Activated T-helper 1 cell treated with anti-CD3 and anti-CD28 coated beads, Interleukin-2, amount 50 U/mL, for 16 hours (primary cell): Measurements from ENCODE around the gene COL18A1.

Experiments used
- DNase-seq, 2 donors: peaks; one replicate each; pipeline ENCODE4 v3.0.0-alpha.2; 2020; ENCODE audit warnings: low read depth in 1 of 2, low spot score in 1 of 2

Gene COL18A1

DNA sequence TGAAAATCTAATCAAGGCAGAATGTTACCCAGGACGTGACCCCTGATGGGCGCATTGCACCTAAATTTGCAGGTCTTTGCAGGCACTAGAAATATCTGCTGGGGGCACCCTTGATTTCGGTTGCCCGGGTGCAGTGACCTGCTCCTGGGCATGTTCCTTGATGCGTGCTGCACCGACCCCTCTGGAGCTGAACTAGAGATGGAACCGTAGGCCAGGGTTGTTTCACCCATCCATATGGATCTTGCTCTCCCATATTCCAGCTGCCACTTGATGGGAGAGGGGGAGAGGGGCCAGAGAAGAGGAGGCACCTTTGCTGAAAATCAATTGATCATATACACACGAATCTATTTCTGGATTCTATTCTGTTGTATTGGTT lies 8.4 kb upstream of the COL18A1 start:
- no peak for DNase-seq

DNA sequence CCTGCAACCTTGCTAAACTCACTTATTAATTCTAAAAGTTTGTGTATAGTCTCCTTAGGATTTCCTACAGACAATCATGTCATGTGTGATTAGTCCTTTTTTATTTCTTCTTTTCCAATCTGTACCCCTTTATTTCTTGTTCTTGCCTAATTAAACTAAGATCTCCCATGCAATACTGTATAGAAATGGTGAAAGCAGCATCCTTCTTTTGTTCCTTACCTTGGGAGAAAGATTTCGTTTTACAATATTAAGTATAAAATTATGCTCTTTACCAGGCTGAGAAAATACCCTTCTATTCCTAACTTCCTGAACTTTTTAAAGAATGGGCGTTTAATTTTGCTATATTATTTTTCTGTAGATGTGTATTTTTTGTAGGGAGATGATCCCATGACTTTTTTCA lies 7.6 kb upstream of the COL18A1 start:
- DNase-seq = no peak

DNA sequence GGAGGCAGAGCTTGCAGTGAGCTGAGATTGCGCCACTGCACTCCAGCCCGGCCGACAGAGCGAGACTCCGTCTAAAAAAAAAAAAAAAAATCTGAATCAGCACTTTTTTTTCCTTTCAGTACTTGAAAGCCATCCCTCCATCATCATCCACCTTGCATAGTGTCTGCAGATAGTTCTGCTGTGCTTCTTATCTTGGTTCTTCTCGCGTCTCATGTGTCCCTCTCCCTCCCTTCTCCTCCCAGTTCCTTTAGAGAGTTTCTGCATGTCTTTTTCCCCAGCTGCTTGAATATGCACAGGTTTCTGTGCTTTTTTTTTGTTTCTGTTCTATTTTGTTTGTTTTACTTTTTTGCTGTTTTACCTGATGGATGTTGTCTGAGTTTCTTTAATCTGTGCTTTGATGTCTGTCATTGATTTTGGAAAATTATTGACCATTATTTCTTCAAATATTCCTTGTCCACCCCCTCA lies 3.9 kb upstream of the COL18A1 start:
- no peak for DNase-seq

DNA sequence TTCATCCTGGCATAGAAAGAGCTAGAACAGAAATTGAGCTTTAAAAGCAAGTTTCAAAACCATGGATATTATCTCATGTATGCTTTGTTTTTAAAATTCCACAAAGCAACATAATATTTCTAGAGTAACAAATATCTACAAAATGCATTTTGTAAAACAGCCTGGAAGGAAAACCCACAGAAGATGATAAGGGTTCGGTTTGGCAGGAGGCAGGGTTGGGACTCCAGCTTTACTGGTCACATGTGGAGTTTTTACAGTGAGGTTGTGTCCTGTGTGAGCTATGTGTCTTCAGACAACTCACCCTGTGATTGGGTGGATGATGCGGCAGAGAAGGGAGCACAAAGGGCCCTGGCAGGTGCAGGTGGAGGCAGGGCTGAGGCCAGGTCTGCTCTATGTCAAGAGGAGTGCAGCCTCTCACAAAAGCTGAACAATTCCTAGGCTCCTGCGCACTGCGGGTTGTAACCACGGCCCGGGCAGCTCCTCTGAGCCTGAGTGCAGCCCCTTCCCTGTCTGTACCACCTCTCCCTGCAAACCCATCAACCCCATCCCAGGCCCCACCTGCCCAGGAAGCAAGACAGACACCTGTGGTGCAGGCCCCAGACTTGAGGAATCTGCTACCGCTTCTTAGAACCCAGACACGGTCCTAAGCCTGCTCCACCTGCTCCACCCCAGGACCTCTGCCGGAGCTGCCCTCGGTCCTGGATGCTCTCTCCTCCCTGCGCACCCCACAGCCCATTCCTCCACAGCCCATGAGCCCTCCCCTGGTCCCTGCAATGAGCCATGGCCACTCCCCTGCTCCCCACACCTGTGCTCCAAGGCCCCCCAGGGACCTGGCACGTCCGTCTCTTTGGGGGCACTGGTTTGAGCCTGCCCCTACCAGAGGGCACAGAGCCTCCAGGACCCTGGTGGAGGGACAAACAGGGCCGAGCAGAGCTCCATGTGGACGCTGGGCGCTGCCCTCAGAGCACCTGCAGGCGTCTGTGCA lies 2.8 kb upstream of the COL18A1 start:
- no peak for DNase-seq

DNA sequence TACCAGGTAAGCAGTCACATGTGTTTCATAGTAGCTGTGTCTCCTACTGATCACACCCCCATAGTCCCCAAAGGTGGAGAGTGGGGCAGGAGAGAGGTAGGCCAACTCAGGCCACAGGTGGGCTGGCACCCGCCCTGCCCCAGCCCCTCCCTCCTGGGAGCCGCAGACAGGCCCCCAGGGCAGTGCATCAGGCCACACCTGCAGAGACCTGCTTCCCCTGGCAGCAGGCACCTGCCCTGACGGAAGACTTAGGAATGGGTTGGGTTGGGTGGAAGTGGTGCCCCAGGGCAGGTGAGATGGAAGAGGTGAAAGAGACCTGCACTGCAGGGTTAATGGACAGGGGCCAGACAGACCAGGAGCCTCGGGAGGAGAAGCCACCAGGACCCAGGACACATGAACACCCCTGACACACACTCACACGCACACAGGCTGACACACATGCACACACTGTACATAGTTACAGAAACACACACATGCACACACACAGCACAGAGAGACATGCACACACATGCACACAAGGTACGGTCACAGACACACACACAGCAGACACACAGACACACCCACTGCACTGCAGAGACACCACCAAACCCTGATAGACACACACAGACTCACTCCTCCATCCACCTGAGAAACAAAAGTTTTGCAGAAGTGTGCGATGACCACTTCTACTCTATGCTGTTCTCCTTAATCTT lies 1.7 kb upstream of the COL18A1 start:
- no peak for DNase-seq

DNA sequence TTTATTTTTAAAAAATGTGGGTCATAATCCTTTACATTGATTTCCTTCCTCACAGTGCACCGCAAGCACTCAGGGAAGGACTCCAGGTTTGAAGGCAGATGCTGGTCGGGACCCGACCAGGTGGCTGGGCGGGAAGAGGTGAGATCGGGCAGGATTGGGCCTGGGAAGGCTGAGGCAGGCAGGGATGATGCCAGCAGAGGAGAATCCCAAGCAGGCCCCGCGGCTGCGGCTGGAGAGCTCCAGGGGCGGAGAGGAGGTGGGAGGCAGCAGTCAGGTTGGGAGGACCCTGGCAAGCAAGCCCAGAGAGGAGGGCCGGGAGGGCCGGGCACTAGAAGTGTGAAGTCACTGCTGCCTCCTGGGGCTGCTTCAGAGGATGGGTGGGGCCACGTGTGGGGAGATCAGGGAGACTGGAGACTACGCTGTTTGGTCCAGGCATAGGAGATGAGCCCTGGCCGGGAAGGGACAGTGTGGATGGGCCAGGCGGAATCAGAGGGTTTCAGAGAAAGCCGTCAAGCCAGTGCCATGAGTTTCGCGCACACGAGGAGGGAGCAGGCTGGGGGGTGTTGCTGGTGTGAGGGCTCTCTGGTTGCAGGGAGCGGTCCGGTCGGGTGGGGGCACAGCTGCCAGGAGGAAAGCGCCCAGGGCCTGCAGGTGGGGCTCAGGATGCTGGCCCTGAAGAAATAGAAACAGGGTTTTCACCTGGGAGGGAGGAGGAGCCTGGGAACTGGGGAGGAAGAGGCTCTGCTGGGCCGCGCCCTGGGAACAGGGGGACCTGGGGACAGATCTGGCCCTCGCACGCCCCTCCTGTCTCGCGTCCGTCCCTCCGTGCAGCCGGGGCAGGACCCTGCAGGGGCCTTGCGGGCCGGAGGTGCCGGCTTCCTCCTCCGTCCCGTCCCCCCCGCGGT lies 888 bp upstream of the COL18A1 start:
- DNase-seq = no peak

DNA sequence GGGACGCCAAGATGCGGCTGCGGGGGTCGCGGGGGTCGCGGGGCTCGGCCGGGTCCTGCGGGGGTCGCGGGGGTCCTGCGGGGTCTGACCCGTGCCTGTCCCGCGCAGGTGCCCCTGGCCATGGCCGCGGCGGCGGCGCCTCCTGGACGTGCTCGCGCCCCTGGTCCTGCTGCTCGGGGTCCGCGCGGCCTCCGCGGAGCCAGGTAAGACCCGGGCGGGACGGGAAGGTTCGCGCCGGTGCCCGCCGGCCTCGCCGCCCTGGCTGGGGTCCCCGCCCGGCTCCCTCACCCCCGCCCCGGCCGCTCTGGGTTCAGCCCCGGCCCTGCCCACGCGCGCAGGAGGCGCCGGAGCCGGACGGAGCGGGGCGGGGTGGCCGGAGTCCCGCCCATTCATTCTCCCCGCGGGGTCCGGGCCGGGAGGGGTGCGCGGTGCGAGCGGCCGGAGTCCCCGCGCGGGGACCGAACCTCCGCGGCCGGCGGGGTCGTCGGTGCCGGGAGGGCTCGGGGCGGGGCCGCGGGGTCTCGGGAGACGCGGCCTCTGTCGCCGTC lies 380 bp downstream of the COL18A1 start:
- DNase-seq = no peak

DNA sequence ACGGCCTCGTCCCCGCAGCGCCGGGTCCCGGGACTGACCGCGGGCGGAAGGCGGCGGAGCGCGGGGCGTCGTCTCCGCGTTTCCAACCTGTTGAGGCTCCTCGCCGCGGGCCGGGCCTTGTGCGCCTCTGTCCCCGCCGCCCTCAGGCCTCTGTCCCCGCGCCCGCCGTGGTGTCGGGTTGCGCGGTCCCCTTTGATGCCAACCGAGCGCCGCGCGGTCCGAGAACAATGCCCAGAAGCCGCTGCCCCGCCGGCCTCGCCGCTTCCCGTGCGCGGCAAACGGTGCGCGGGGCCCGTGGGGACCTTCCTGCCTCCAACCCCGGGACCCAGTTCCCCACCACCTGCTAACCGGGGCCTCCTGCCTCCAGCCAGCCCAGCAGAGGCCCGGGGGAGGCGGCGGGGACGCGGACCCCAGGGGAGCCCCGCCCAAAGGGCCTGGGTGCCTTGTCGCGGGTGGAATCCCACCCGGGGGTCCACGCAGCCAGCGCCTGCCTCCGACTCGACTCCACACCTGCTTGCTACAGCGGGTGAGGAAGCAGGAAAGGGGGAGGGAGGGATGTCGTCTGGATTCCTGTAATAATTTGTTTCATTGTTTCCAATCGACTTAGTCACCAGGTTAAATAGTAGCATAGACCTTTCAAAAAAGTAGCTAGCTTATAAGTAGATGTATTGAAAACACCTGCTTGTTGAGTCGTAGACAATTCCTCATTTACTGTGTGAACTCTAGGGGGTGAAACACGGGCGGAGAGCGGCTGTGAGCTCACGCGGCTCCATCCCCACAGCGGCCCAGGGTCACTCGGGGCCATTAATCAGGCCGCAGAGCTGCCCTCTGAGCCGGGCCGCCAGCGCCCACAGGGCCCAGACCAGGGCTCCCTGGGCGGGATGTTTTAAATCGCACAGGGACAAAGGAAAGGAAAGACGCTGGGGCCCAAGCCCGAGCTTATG lies 1.1 kb downstream of the COL18A1 start:
- DNase-seq = no peak

DNA sequence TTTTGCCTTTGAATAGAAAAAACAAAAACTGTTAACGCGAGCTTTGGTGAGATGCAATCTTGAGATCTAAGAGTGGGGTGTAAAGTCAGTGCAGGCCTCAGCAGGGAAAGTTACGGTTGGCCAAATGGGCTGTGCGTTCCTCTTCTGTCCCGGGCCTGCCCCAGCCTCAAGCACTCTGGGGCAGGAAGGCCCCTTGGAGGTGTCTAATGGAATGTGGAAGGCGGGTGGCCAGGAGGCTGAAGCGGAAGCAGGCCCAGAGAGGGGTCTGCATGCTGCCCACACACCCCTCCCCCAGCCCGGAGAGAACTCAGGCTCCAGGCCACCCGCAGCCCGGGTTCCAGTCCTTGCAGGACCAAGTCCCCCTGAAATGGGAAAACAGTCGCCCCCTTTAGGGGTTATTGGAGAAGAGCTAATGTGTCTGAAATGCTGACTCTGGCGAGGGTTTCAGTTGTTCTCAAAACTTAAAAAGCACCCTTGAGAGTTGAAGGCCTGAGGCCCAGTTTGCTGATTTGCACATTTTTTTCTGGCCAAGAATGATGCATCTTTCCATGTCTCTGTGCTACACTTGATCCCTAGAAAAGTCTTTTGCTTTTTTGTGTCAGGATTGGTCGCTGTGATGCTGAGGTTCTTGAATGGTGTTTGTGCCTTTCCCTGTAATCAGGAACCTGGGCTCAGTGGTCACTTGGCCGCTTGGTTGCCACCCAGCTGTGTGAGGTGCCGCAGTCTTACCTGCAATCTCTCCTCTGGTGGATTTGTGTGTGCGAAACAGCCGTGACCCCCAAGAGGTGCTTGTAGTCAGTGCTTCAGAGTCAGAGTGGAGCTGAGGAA lies 2.0 kb downstream of the COL18A1 start:
- no peak for DNase-seq

DNA sequence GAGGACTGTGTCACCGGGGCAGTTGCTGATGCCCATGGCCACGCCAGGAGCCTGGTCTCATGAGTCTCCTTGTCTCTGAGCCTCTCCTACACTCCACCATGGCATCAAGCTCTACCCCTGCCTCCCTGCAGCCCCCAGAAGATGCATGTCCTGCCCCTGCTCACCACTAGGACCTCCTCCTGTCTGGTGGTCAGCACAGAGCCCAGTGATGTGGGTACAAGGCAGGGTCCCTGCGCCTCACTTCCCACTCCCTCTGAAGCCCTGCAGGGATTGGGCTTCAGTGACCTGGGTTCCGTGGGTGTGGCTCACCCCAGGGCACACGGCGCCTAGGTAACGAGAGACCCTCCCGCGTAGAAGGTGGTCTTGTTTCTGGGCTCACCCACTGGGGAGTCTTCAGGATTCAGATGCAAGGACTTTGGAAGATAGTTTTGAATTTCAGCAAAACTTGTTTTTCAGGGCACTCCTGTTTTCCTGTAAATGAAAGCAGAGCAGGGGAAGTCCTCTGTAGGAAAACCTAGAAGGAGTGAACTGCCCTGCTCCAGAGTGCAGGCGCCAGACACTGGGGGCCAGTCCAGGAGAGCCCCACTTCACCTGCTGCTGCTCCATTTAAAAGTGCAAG lies 2.8 kb downstream of the COL18A1 start:
- no peak for DNase-seq

DNA sequence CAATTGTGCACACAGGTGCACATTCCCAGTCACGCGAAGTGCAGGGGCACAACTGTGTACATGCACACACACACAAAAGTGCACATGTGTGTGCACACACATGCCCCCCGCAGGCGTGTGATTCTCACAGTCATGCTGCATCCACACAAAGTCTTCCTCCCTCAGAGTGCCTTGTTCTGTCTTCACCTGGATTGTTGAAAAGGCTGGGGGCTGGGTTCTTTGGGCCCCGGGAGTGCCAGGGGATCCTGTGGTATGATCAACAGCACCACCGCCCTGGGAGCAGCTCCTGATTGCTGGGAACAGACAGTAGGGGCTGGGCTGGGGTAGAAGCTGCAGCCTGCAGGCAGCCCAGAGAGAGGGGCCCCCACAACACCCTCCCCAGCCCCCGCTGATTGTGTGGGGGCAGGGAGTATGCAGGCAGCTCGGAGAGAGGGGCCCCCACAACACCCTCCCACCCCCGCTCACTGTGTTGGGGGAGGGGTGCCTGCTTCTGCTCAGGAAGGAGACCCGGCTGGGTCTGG lies 3.4 kb downstream of the COL18A1 start:
- no peak for DNase-seq

DNA sequence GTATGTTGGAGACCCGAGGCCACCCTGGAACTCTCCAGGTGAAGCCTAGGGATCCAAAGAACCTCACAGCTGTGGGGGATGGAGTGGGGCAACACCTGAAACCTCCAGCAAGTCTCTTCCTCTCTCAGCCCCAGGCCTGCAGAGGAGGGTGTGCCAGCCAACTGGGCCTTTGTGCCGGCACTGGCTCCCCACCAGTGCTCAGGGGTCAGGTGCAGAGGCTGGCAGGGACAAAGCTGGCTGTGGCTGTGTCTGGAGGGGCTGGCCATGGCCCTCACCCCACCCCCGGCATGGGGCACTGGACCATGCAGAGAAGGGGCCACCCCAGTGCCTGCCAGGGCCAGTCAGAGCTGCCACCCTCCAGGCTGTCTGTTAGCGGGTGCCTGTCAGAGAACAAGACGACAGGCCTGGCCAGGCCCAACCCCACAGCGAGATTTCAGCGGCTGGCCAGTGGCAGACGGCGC lies 3.9 kb downstream of the COL18A1 start:
- no peak for DNase-seq

DNA sequence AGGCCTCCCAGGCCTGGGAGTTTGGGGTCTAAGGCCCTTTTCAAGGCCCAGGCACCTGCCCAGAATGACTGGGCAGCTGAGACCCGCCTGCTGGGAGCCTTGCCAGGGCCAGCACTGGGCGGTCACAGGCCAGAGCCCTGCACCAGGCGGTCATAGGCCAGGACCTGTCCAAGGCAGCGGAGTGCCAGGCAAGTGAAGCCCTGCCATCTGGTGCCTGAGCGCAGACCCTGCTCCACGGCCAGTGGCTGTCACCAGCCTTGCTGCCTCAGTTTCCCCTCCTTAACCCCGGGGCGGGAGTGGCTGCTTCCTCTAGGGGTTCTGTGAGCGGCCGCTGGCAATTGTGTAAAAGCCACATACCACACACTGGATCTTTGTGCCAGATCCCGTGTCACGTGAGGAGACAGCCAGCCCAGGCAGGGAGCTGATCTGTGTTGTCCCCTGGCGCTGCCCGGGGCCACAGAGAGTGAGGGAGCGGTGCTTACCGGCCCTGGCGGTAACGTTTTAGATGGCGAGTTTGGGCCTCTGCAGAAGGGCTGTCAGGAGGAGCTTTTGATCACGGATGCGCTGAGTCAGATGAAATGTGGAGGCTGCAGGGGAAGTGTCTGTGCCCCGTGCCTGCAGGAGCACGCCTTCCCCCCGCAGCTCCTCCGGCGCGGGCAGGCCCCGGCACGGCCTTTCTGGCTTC lies 4.6 kb downstream of the COL18A1 start:
- DNase-seq = no peak

DNA sequence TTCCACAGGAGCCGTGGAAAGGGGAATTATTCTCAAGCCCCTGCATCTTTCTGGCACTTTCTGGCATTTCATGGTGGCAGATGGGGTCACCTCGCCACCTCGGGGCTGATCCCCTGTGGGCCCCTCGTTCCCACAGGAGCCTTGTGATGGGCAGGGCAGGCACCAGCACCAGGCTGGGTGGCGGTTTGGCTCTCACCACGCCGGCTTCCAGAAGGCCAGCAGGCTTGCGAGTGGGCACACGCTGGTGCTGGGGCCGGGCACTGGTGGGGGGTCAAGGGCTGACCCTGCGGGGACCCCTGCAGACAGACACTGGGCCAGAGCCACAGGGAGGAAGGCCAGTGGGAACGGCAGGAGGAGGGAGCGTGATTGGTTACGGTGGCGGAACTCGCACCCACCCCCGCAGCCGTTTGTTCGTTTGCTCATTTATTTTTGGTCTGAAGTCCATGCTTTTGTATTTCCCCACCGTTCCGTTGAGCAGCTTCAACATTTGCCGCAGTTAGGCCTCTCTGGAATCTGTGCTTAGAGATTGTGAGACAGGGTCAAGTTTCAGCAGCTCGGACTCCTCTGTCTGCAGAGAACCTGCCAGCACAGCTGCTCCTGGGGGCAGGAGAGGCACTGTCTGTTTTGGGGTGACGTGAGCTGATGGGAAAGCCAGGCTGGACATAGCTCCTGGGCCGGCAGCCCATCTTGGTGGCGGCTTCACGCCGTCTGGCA lies 5.3 kb downstream of the COL18A1 start:
- no peak for DNase-seq

DNA sequence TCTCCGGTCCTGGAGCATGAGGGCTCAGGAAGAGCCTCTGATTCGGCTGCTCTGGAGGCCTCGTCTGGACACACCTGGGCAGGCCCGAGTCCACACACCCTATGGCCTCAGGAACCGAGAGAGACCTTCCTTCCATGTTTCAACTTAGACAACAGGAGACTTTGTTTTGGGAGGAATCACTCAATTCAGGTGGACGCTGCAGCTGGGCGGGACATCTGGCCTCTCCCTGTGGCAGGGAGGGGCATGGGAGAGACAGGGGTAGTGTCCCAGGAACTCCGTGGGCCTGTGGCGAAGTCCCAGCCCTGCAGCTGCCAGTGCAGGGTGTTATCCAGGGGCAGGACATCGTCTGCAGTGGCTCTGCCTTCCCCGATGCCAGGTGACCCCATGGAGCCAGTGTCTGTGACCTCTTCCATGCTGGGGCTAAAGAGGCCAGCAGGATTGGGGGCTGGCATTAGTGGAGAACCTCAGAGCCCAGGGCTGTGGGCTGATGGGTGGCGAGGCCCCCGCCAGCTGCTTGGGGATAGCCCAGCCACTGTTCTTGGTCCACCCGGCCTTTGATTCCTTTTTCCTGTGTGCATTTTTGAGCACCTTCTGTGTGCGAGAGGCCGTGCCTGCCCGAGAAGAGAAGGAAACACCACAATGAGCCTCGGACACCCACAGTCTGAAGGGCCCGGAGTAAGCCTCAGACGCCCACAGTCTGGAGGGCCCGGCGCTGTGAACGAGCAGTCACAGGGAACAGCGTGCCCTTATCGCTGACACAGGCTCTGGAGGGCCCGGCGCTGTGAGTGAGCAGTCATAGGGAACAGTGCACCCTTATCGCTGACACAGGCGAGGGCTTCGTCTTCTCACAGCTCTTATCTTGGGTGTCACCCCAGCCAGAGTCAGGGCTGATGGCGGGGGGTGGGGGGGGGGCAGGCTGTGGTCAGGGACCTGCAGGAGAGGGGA lies 6.2 kb downstream of the COL18A1 start:
- no peak for DNase-seq

DNA sequence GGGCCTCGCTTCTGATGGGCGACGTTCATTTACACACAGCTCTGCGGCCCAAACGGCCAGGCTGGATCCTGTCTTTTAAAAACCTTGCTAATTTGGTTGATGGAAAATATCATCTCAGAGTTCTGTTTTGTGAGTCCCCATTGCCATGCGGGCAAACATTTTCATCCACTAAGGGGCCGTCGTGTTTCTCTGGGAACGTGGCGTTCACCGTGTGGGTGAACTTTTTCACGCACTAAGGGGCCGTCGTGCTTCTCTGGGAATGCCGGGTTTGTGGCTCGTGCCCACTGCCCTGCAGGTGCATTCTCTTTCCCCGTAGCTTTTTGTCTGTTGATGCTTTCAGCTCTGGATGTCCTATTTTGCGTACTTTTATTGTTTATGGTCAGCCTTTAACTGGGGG lies 6.8 kb downstream of the COL18A1 start:
- DNase-seq = no peak
